Measurements from ENCODE around the gene GATA2. TPM values are rescaled to one million over a fixed set of nuclear protein-coding genes. Genes with fewer than 3 reads are reported as not detected.

GATA2 gene
- total RNA-seq, 4 donors from 2014 or later: 2.8 to 11.6 (median 8.1) TPM

- DNase-seq: no peak
- H3K27me3 ChIP-seq: no peaks in the 10 kb centered on the region
Measured at GRCh38 chr3:128473180-128473519, 19.9 kb downstream of the GATA2 start.

GRCh38 chr3:128472449-128473179 lies 20.4 kb downstream of the GATA2 start:
- TF ChIP-seq POLR2A (IDR thresholded peaks at IDR 0.05): no peak
- TF ChIP-seq CTCF (IDR thresholded peaks at IDR 0.05): no peak
- Histone ChIP-seq H3K27me3 (no peaks in the 10 kb centered on the region), H3K9me3 (no peaks in the 10 kb centered on the region)

More at GRCh38 chr3:128473180-128473519, 19.9 kb downstream of the GATA2 start:
- H3K9me3 ChIP-seq: no peaks in the 10 kb centered on the region
- no peak for TF ChIP-seq CTCF (IDR thresholded peaks at IDR 0.05)
- no peak for TF ChIP-seq POLR2A (IDR thresholded peaks at IDR 0.05)
- no peak overlapping the region for H3K27ac ChIP-seq
- H3K4me3 ChIP-seq: no peak overlapping the region
- no peaks in the 10 kb centered on the region for H3K36me3 ChIP-seq
- H3K4me1 ChIP-seq: no peaks in the 10 kb centered on the region

GRCh38 chr3:128471720-128472119 lies 21.3 kb downstream of the GATA2 start:
- DNase-seq: no peak
- Histone ChIP-seq H3K4me3 (no peak overlapping the region), H3K4me1 (no peaks in the 10 kb centered on the region), H3K9me3 (no peaks in the 10 kb centered on the region), H3K27me3 (no peaks in the 10 kb centered on the region), H3K36me3 (no peaks in the 10 kb centered on the region), H3K27ac (no peak overlapping the region)
- no peak for TF ChIP-seq POLR2A (IDR thresholded peaks at IDR 0.05)
- TF ChIP-seq CTCF (IDR thresholded peaks at IDR 0.05): no peak

More at GRCh38 chr3:128472449-128473179, 20.4 kb downstream of the GATA2 start:
- Histone ChIP-seq H3K27ac (no peak overlapping the region), H3K4me1 (no peaks in the 10 kb centered on the region), H3K4me3 (no peak overlapping the region), H3K36me3 (no peaks in the 10 kb centered on the region)
- DNase-seq: no peak

GRCh38 chr3:128471110-128471509 lies 21.9 kb downstream of the GATA2 start:
- H3K27ac ChIP-seq: no peak overlapping the region
- no peaks in the 10 kb centered on the region for H3K36me3 ChIP-seq
- H3K4me1 ChIP-seq: no peaks in the 10 kb centered on the region
- TF ChIP-seq CTCF (IDR thresholded peaks at IDR 0.05): no peak
- no peak for TF ChIP-seq POLR2A (IDR thresholded peaks at IDR 0.05)
- no peak overlapping the region for H3K4me3 ChIP-seq
- DNase-seq: no peak
- H3K9me3 ChIP-seq: no peaks in the 10 kb centered on the region
- no peaks in the 10 kb centered on the region for H3K27me3 ChIP-seq

GRCh38 chr3:128470134-128470899 lies 22.7 kb downstream of the GATA2 start:
- Histone ChIP-seq H3K4me1 (no peaks in the 10 kb centered on the region), H3K27ac (no peak overlapping the region), H3K9me3 (no peaks in the 10 kb centered on the region), H3K27me3 (no peaks in the 10 kb centered on the region), H3K4me3 (no peak overlapping the region), H3K36me3 (no peaks in the 10 kb centered on the region)
- TF ChIP-seq CTCF (IDR thresholded peaks at IDR 0.05): no peak
- no peak for TF ChIP-seq POLR2A (IDR thresholded peaks at IDR 0.05)
- no peak for DNase-seq
